ENCODE results near the gene RABL3. TPM values are rescaled to one million over a fixed set of nuclear protein-coding genes. Genes with fewer than 3 reads are reported as not detected.
"Not testable (repeated sequence)": the region's sequence is repeated elsewhere in the genome, so short reads cannot be mapped to it uniquely, and the experiment has no call there.

Gene RABL3
- total and polyA plus RNA-seq, 8 donors = 2.1 to 14.8 (median 7.9) TPM

DNA sequence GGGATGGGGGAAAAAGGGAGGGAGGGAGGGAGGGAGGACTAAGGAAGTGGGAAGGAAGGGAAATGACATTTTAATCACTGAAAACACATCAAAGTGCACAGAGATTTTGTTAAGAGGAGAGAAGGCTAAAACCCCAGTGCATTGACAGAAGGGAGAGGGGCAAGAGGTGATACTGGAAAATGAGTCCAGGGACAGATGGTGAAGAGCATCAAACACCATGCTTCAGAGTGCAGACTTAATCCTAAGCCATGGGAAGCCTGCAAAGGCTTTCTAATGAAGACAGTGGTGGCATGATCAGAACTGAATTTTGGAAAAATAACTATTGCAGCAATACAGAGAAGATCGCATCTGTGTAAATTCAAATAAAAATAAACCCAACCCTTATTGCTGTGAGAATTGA lies 102.1 kb downstream of the RABL3 start:
- H3K9me3 ChIP-seq = no peaks in the 10 kb centered on the region
- intact Hi-C loops (cut with DNase I) = no loop called here
- DNase-seq (no peak), ATAC-seq (no peak), FAIRE-seq (no peak)
- H3K27ac ChIP-seq = no peak overlapping the region
- H3K4me3 ChIP-seq = no peak overlapping the region
- H3K4me1 ChIP-seq = no peaks in the 10 kb centered on the region
- no peaks in the 10 kb centered on the region for H3K27me3 ChIP-seq
- no peak for TF ChIP-seq CTCF (IDR thresholded peaks at IDR 0.05)
- peaks cover 0 to 19% (median 0%) of the 10 kb centered on the region in 3 donors for H3K36me3 ChIP-seq
- 91 to 95% methylated on average over 1 of the region's 1 CpG for WGBS, 2 donors

GRCh38 chr3:120638820-120639219 lies 103.5 kb downstream of the RABL3 start:
- DNase-seq; H3K27ac ChIP-seq; H3K27me3 ChIP-seq; intact Hi-C loops (cut with DNase I); H3K4me1 ChIP-seq; H3K9me3 ChIP-seq; FAIRE-seq; H3K4me3 ChIP-seq; ATAC-seq: not testable (repeated sequence)
- peaks cover 0 to 13% (median 0%) of the 10 kb centered on the region in 3 donors for H3K36me3 ChIP-seq
- WGBS, 2 donors = 95 to 99% methylated on average over 4 of the region's 4 CpGs

DNA sequence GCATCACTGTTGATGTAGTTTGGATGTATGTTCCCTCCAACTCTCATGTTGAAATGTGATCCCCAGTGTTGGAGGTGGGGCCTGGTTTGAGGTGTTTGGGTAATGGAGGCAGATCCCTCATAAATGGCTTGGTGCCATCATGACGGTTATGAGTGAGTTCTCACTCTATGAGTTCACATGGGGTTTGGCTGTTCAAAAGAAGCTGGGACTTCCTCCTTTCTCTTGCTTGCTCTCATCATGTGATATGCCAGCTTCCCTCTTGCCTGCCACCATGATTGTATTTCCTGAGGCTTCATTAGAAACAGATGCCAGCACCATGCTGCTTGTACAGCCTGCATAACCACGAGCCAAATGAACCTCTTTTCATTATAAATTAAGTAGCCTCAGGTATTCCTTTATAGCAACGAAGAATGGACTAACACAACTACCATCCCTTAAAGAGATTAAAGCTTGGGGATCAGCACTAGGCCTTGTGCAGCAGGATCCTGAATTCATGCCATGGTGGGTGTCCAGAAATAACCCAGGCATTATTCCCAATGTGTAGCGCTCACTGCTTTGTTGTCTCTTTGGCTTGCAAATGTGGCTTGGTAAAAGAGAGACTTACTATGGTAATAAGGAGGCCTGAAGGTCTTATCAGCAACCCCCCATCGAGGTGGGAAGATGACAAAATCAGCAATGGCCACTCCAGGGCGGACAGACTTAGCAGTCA lies 104.3 kb downstream of the RABL3 start:
- DNase-seq (no peak), ATAC-seq (no peak), FAIRE-seq (no peak)
- Histone ChIP-seq H3K27ac (no peak overlapping the region), H3K4me3 (no peak overlapping the region), H3K27me3 (no peaks in the 10 kb centered on the region), H3K4me1 (no peaks in the 10 kb centered on the region), H3K9me3 (no peaks in the 10 kb centered on the region), H3K36me3 (peaks cover 0 to 14% (median 0%) of the 10 kb centered on the region in 3 donors)
- no peak for TF ChIP-seq CTCF (IDR thresholded peaks at IDR 0.05)
- WGBS, 2 donors = 88 to 93% methylated on average over 6 of the region's 6 CpGs
- intact Hi-C loops (cut with DNase I) = no loop called here

DNA sequence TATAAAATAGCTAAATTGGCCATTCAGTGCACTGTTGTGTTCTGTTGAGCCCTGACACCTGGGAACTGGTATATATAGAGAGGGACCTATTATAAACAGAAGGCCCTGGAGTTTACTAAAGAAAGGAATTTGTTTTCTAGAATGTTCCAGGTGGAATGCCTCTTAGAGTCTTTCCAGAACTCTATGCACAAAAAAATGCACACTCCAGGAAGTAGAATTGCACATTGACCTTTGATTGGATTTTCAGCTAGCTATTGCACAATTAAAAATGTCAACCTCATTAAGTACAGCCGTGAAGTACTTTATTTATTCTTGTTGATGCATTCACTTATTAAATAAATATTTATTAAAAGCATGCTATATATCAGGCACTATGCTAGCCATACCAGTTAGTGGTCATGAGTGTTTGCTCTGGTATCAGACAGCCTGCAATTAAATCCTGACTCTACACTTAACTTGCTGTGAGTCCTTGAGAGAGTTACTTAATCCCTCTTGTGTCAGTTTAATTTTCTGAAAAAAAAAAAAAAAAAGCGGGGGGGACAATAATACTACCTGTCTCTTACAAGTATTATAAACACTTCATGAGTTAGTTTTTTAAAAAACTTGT lies 105.4 kb downstream of the RABL3 start:
- Histone ChIP-seq H3K9me3 (no peaks in the 10 kb centered on the region), H3K4me3 (no peak overlapping the region), H3K27me3 (no peaks in the 10 kb centered on the region), H3K4me1 (no peaks in the 10 kb centered on the region), H3K36me3 (peaks cover 0 to 17% (median 0%) of the 10 kb centered on the region in 3 donors), H3K27ac (no peak overlapping the region)
- no peak for ATAC-seq
- no peak for TF ChIP-seq CTCF (IDR thresholded peaks at IDR 0.05)
- intact Hi-C loops (cut with DNase I) = no loop called here
- DNase-seq = no peak
- FAIRE-seq = no peak
- WGBS, 2 donors = 45 to 49% methylated on average over 2 of the region's 2 CpGs

Other genes starting within 250 kb of the RABL3 start
- gene NDUFB4, start 146.2 kb downstream of the RABL3 start, total RNA-seq = 10 to 100 TPM; 43.0 to 55.2 (median 50.8) TPM
- gene NDUFB4, start 146.2 kb downstream of the RABL3 start, polyA plus RNA-seq = 100 to 1,000 TPM in 1 of 2 donors, 10 to 100 TPM in 1; 73.2 to 153 TPM
- gene HGD, start 60.3 kb downstream of the RABL3 start, total RNA-seq = 10 to 100 TPM in 4 of 6 donors, 1 to 10 TPM in 2; 9.7 to 27.7 (median 16.0) TPM
- gene HGD, start 60.3 kb downstream of the RABL3 start, polyA plus RNA-seq = 10 to 100 TPM; 13.5 to 22.7 TPM
- 1 to 10 TPM; 3.8 to 9.7 (median 7.7) TPM for gene GTF2E1, start 228 bp upstream of the RABL3 start, total RNA-seq
- gene GTF2E1, start 228 bp upstream of the RABL3 start, polyA plus RNA-seq = 1 to 10 TPM; 2.7 to 3.2 TPM
- gene STXBP5L, start 165.7 kb upstream of the RABL3 start, total RNA-seq = 1 to 10 TPM in 1 of 6 donors, under 1 TPM in 5; 0.19 to 1.5 (median 0.54) TPM
- gene STXBP5L, start 165.7 kb upstream of the RABL3 start, polyA plus RNA-seq = 1 to 10 TPM in 1 of 2 donors, under 1 TPM in 1; 0.11 to 1.1 TPM

All from pancreas (tissue), 10 donors.